GM20000 (cell line): Measurements from ENCODE around the gene CELF2.

Experiments used
- DNase-seq: peaks from one replicate; pipeline ENCODE4 v3.0.0; 2012; ENCODE audit warnings: low spot score
- CTCF ChIP-seq: IDR thresholded peaks from 2 replicates; pipeline ENCODE4 v1.5.1; 2012; ENCODE audit warnings: mild to moderate bottlenecking, control low read depth; ENCODE audit errors: extremely low read depth, missing control alignments

Gene CELF2

GRCh38 chr10:11018432-11018841 is 765 bp downstream of the CELF2 start:
- DNase-seq, result no peak
- TF ChIP-seq CTCF, result no peak

- TF ChIP-seq CTCF, result no peak
- no peak for DNase-seq
These were observed 1.4 kb downstream of the CELF2 start for GRCh38 chr10:11018855-11019631.

GRCh38 chr10:11019724-11020547 is 2.3 kb downstream of the CELF2 start:
- TF ChIP-seq CTCF, result no peak
- DNase-seq, result no peak

- no peak for DNase-seq
- no peak for TF ChIP-seq CTCF
These were observed 2.9 kb downstream of the CELF2 start for GRCh38 chr10:11020548-11020942.

- no peak for TF ChIP-seq CTCF
- DNase-seq, result no peak
These were observed 4.5 kb downstream of the CELF2 start for GRCh38 chr10:11022213-11022612.

- DNase-seq, result no peak
- TF ChIP-seq CTCF, result no peak
These were observed 5.6 kb downstream of the CELF2 start for GRCh38 chr10:11023009-11023953.

- no peak for DNase-seq
These were observed 6.9 kb downstream of the CELF2 start for GRCh38 chr10:11024596-11024995.

More at GRCh38 chr10:11024596-11024995, 6.9 kb downstream of the CELF2 start:
- TF ChIP-seq CTCF, result no peak
